ENCODE data around the gene NUDT22.

- no peak for TF ChIP-seq REST (IDR thresholded peaks at IDR 0.05; ENCODE audit: low read depth)
- no peak for TF ChIP-seq TAF1 (IDR thresholded peaks at IDR 0.05; ENCODE audit: low read depth)
- TF ChIP-seq, protein P1, sequence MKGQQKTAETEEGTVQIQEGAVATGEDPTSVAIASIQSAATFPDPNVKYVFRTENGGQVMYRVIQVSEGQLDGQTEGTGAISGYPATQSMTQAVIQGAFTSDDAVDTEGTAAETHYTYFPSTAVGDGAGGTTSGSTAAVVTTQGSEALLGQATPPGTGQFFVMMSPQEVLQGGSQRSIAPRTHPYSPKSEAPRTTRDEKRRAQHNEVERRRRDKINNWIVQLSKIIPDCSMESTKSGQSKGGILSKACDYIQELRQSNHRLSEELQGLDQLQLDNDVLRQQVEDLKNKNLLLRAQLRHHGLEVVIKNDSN (IDR thresholded peaks at IDR 0.05): no peak
- TF ChIP-seq, protein P2, sequence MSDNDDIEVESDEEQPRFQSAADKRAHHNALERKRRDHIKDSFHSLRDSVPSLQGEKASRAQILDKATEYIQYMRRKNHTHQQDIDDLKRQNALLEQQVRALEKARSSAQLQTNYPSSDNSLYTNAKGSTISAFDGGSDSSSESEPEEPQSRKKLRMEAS (IDR thresholded peaks at IDR 0.05): no peak
- no peak for TF ChIP-seq YY1 (IDR thresholded peaks at IDR 0.05; ENCODE audit: low read depth)
- no peak for TF ChIP-seq RAD21 (IDR thresholded peaks at IDR 0.05; ENCODE audit: low read depth)
These were observed 19.3 kb downstream of the NUDT22 start for GRCh38 chr11:64245401-64245796.
